Kasumi-1 (cell line): ENCODE results near the gene GLYATL2.

Experiments used
- DNase-seq, 2 experiments: peaks; one replicate each; lab custom pipeline; 2025; lab: John Stamatoyannopoulos, UW

GLYATL2 gene, protein sequence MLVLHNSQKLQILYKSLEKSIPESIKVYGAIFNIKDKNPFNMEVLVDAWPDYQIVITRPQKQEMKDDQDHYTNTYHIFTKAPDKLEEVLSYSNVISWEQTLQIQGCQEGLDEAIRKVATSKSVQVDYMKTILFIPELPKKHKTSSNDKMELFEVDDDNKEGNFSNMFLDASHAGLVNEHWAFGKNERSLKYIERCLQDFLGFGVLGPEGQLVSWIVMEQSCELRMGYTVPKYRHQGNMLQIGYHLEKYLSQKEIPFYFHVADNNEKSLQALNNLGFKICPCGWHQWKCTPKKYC

DNA sequence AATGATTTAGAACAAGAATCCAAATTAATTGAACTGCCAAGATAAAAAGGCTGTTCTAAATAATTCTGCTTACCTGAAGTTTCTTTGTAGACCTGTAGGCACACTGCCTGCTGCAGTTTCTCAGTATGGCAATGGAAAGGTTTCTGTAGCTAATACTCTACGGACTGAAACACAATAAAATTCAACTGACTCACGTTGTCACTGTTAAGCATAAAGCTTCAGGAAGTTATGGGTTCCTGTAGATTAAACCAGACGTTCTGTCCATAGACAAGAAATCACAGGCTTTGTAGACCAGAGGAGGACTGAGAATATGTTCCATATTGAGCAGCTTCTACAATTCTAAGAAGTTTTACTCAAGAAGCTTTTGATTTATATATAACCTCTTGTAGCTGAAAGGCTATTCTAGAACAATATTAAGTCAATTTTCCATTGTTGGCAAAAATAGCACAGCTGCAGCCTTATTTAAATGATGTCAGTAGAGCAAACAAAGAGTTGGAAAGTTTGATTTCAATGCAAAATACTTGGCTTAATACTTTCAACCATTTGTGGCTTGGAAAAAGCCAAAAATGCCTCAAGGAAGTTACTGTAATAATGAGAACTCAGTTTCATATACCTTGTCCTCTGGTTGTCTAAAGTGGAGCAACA lies at the start of gene GLYATL2:
Gene GLYATL2, minus strand, starts transcription at position 344 of the 645 bp plus-strand sequence. CDS start 5,092 bp downstream, outside the sequence.
- no peak for DNase-seq

DNA sequence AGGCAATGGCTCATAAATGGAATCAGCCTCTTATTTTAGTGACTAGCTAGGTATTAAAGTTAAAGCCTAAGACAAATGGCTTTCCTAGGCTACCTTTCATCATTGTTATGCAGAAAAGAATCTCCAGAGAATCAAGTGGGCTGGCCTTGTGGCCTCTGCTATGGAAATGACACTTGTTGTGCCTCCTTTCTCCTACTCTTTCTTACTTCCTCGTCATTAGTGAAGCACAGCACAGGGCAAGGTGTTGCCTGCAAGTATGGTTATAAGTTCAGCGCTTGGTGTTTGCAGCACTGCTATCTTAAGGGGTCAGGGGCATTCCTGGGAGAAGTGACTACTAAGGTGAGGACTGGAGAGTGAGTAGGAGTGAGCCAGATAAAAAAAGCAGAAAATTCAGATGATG lies 49.4 kb upstream of the GLYATL2 start:
- no peak for DNase-seq

DNA sequence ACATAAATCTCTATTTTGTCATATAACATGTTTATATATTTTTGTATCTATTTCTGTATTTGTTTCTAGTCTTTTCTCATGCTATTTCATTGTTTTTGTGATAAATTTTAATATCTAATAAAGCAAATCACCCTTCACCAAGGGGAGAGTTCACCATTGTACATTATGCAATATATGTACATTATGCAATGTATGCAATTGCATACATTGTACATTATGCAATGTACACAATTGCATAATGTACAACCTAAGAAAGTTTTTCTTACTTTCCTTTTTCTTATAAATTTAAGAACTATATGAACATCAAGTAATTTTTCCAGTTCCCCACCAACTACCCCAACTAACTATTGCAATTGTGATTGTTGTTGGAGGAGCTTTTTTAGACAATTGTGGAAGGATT lies 44.1 kb upstream of the GLYATL2 start:
- DNase-seq = no peak

DNA sequence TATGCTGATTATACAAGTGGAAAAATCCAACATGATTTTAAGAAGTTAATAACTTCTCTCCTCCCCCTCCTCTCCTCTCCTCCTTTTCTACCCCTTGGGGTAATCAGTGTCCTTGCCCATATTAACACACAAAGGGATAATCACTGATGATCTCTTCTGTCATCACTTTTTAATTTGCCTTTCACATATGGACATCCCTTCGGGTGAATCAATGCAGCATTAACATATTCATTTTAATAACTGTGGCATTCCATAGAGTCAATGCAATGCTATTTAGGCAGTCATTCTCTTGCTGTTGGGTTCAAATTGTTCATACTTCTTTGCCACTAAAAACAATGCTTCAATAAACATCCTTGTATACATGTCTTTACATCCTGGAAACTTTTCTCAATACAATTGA lies 42.9 kb upstream of the GLYATL2 start:
- no peak for DNase-seq

DNA sequence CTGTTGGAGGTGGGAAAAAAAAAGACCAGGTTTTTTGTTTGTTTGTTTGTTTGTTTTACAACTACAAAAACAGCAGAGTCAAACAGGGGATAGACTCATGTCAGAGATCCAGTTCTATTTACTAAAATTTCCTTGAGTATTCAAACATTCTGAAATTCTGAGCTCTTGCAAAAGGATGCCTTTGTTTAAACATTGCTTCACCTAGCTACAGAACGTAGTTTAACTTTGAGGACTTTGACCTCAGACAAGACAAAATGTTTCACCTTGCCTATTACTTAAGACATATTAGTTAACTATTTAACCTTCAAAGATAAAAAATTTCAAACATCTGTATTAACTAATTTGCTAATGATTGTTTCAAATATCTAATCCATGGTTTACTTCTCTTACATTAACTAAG lies 36.1 kb upstream of the GLYATL2 start:
- no peak for DNase-seq

DNA sequence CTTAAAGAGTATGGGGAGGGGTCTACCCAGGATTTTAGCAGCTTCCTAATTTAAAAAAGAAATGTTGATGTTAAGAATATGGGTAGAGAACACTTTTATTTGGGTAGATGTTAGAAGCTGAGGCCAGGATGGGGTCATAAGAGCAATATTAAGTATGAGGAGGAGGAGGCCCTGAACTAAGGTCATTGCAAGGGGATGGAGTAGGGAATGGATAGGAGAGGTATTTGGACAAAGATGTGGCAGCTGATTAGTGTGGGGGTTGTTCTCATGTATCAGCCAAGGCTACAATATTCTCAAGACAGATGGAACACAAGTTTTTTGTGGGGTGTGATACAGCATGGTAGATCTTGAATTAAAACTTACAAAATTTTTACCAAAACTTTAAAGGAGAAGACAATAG lies 35.7 kb upstream of the GLYATL2 start:
- no peak for DNase-seq

DNA sequence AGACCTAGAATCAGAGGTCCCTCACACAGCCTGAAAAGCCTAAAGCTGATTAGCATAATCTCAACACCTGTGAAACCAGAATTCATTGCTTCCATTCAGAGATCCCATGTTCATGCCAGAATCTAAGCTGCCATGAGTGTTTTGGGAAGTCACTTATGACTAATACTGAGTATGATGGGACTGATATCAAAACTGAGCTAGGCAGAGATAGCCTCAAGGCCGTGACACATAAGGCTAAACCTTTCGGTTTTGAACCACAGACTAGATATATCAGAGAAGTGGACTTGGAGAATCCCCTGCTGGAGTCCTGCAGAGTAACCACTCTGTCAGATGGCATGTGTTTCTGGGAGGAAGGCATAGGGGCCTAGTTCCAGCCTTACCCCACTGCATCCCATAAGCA lies 23.1 kb upstream of the GLYATL2 start:
- DNase-seq = no peak

DNA sequence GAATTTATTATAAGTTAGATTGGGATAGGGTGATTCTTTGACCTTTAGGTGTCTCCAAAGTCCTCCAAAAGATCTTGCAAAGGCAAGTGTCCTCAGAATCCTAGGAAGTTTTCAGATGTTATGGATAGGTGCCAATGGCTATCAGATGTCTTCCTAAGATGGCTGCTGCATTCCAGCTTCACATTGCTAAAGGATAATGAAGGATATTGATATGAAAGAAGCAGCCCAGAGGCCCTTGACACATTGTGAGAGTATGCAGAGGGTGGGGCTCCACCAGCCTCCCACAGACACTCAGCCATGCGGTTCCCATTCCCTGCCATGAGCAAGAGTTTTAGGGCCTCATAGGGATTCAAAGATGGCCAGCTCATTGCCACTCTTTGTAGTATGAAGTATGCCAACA lies 22.3 kb upstream of the GLYATL2 start:
- no peak for DNase-seq

DNA sequence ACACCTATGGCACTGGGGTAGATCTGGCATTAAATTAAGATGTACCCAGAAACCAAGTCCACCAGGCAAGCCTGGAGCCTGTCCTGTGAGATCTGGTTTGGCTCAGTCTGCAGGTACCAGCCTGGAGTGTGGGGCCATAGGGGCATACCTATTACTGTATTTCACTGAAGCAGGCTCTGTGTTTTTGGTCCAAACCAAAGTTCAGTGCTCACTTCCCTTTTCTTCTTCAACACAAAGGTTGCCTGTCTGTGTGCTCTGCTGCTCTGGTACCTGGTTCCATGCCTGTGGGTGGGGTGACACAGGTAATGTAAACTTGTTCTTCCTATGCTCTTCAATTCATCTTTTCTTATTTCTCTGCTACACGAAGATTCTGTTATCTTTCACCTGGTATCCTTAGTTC lies 19.8 kb upstream of the GLYATL2 start:
- DNase-seq = no peak

DNA sequence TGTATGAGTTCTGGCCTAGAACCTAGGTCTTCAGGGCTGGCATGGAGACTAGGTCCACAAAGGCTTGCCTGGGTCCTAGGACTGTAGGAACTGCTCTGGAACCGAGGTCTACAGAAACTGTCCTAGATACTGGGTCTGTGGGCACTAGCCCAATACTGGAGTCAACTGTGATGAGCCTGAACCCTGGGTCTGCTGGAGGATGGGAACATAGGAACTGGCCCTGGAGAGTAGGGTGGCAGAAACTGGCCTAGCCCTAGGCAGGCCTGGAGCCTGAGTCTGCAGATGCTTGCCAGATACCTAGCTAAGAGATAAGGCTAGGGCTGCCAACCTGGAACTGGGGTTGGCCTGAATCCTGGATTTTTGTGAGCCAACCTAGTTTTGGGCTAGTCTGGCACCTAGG lies 19.2 kb upstream of the GLYATL2 start:
- no peak for DNase-seq

DNA sequence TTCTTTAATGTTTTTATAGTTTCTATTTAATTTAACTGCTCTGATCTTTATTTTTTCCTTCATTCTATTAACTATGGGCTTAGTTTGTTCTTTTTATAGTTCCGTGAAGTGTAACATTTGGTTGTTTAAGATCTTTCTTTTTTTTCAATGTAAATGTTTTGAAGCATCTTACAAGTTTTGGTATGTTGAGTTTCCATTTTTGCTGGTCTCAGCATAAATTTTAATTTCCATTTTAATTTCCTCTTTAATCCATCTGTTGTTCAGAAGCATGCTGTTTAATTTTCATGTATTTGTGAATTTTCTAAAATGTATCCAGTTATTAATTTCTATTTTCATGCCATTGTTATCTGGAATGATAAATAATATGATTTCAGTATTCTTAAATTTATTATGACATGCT lies 17.0 kb upstream of the GLYATL2 start:
- DNase-seq = no peak

DNA sequence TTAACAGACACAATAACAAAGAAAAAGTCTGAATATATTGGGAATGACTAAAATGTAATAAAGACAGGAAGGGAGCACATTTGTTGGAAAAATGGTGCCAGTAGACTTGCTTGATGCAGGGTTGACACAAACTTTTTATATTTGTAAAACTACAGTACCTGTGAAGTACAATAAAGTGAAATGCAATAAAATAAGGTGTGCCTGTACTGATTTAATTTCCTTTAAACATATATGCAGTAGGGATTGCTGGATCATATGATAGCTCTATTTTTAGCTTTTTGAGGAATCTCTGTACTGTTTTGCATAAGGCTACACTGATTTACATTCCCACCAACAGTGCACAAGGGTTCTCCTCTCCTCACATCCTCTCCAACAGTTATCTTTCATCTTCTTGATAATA lies 12.3 kb upstream of the GLYATL2 start:
- DNase-seq = no peak

DNA sequence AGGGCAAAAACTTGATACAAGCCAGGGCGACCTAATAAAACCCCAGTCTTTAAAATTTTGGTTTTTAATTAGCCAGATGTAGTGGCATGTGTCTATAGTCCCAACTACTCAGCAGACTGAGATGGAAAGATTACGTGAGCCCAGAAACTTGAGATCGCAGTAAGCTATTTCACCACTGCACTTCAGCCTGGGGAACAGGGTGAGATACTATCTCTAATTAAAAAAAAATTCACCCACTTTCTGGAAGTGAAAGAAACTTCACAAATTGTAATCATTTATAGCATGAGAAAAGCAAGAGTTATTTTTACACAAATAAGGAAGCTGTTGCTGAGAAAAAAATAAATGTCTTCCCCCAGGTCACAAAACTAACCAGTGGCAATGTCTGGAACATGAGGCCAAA lies 882 bp upstream of the GLYATL2 start:
- DNase-seq = no peak

DNA sequence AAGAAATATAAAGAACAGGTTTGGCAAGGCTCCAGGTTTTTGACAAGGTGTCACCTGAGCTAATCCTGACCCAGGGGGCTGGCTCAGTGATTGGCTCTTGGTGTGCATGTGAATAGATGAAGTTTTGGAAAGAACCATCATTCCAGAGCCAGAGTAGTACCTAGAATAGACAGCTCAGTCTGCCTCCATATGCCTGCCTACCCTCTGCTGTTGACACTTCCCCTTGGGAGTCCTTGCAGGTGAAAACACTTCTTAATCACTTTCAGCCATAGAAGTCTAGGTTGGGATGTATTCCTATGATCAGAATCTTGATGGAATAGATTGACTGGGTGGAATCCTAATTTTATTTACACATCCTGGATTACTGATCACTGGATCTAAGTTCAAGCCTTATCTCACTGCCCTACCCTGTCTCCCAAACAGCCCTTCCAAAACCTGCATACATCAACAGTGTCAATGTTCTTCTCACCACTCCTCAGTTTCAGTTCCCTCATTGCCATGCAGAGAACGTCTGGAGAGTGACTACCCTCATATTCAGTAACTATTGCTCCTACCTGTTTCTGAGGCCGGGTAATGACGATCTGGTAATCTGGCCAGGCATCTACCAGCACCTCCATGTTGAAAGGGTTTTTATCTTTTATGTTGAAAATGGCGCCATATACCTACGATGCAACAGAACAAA lies 6.7 kb downstream of the GLYATL2 start:
- no peak for DNase-seq

DNA sequence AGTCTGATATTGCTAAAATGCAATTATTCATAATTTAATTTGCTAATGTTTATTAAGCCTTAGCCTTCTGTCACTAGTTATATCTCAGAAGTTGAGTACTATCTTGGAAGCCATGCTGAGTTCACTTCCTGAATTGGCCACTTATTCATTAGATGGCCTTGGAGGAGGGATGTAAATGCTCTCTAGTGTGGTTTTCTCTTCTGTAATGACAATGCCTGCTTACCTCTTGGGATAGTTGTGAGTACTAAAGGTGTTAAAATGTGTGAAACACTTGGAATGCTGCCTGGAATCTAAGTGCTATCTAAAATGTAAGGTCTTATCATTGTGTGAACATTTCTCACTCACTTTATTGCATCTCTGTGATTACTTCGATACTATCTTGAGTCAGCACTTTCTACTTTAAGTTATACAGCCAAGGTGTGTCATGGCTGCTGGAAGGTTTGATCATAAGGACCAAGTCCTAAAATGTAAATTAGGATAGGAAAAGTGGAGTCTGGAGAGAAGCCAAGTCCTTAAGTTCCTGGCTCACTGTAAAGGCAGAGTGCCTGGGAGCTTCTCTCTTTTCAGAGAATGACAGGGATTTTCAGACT lies 12.4 kb downstream of the GLYATL2 start:
- no peak for DNase-seq

DNA sequence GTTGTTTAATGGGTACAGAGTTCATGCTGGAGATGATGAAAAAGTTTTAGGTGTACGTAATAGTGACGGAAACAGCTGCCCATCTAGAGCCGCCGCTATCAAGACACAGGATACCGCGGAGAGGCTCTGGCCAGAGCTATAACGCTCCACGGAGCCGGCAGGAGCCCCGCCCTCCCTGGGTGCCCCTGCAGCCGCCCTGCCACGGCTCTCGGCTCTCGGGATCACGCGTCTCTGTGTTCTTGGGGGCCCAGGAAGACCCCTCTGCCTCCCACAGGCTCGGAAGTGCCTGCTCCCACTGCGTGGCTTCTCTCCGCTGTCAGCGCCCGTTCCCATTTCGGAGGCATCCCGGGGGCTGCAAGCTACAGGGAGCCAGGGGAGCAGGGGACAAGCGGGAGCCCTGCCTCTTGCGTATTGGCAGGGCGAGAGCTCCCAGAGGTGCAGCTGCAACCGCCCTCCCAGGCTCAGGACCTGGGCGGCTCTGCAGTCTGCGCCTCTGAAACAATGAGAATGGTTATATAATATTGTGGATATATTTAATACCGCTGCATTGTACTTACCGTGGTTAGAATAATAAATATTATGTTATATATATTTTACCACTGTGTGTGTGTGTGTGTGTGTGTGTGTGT lies 13.7 kb downstream of the GLYATL2 start:
- no peak for DNase-seq

DNA sequence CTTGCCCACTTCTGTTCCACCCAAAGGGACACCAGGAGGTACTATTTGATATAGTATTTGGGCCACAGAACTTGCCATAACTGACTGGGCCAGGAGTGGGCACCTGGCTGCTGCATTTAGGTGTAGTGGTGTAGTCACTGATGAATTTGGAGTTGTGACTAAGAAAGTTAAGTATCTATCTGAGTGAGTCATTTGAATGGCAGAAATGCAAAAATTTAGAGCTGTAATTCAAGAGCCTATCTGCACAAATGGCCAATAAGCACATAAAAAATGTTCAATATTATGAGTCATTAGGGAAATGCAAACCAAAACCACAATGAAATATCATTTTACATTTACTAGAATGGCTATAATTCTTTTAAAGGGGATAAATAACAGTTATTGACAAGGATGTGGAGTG lies 14.7 kb downstream of the GLYATL2 start:
- DNase-seq = no peak

DNA sequence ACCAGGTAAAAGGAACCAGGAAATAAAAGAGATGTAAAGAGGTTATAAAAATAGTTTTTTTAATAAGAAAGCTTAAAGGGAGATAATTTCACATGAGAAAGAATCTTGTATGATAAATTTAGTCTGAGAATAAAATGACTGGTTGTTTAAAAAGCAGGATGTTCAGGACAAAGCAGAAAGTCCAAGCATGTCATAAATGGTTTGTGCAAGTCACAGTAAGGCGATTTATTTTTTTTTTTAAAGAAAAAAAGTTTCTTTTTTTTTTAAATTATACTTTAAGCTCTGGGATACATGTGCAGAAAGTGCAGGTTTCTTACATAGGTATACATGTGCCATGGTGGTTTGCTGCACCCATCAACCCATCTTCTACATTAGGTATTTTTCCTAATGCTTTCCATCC lies 30.8 kb downstream of the GLYATL2 start:
- DNase-seq = peak in 1 of 2 experiments; percentile 4

DNA sequence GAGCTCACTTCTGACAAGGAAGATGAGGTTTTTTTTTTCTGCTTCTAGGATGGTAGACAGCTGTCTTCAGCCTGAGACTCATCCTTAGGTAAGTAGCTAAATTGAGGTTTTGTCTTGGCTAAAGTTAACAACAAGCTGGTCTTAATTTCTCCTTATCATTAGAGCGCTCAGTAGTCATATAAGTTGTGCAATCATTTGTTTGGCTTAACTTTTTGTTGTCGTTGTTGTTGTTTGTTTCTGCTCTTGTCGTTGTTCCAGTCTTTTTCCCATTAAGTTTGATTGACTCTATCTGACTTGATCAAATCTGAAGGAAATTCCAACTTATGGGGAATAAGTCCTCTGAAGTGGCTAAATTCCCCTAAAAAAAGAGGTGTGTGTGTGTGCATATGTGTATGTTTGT lies 33.0 kb downstream of the GLYATL2 start:
- DNase-seq = no peak

DNA sequence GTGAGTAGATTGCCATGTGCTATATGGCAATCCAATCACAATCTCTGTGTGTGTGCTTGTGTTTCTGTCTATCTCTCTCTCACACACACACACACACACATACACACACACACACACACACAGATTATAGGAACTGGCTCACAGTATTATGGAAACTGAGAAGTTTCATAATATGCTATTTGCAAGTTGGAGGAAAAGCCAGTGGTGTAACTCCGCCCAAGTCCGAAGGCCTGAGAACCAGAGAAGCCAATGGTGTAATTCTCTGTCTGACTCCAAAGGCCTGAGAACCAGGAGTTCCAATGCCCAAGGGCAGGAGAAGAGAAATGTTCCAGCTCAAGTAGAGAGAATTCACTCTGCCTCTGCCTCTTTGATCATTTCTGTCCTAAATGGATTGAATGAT lies 37.2 kb downstream of the GLYATL2 start:
- no peak for DNase-seq

DNA sequence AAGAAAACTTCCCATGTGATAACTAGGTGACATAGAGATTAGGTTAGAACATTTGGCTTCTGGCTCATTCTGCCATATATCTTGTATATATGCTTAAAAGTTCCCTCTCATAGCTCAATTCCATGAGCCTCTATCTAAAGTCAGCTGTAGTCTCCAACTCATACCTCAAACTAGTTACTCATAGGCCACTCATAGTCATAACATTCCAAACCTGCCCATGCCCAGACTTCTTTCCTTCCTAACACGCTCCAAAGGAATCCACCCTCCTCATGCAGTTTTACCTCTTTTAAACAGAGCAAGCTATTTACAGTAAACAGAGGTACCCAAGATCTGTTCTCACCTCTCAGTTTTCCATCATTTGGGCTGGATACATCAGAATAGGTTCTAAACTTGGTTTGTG lies 39.4 kb downstream of the GLYATL2 start:
- no peak for DNase-seq

DNA sequence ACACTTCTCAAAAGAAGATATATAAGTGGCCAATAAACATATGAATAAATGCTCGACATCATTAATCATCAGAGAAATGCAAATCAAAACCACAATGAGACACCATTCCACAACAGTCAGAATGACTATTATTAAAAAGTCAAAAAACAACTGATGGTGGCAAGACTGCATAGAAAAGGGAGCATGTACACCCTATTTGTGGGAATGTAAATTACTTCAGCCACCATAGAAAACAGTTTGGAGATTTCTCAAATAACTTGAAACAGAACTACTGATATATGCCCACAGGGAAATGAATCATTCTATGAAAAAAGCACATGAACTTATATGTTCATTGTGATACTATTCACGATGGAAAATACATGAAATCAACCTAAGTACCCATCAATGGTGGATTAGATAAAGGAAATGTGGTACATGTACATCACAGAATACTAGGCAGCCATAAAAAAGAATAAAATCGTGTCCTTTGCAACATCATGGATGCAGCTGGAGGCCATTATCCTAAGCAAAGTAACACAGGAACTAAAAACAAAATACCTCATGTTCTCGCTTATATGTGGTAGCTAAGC lies 42.4 kb downstream of the GLYATL2 start:
- no peak for DNase-seq
